GM12891 (cell line): ENCODE results near the gene VGLL4.

Experiments
- POLR2A ChIP-seq: IDR thresholded peaks from 2 replicates; pipeline ENCODE4 v1.6.1; 2011; ENCODE audit warnings: low read depth, low read length, control low read depth
- TAF1 ChIP-seq: IDR thresholded peaks from 2 replicates; pipeline ENCODE4 v1.6.1; 2011; ENCODE audit warnings: low read depth, low read length, control low read depth

DNA sequence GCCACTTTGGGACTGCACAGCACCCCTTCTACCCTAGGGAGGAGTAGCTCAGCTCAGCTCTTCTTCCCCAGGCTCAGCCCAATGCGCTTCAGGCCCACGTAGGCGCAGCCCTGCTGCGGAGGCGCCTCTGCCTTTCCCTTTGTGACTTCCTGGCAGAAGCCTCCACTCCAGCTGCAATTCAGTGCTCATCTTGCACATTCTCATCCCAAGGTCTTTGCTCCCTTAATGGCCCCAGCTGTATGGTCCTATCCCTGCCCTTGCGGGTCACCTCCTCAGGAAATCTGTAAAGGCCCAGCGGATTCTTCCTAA is 109.0 kb downstream of the VGLL4 start:
- no peak for TF ChIP-seq POLR2A
- TF ChIP-seq TAF1 = no peak
